HCT116 (cell line): ENCODE data around the gene CCR6. TPM values are rescaled to one million over a fixed set of nuclear protein-coding genes. Genes with fewer than 3 reads are reported as not detected.

Source experiments
- ATAC-seq: fragments of 200-7000 bp; cut with Tn5 transposase; 2 replicates; pipeline ENCODE4 v1.9.1; 2020; ENCODE audit warnings: mild to moderate bottlenecking, moderate library complexity
- BruUV-seq: library from RNA; stranded (reverse); fragments of 400-500 nt; replicated peaks from 2 replicates; lab custom pipeline; 2021; lab: Mats Ljungman, UMichigan
- CTCF ChIA-PET: fragments of 300-600 bp; sonication (Branson Sonifier 250); formaldehyde crosslinking; loops from one replicate; lab custom pipeline; 2021; ENCODE audit warnings: antibody characterized with exemption; lab: Charles Lee
- POLR2A ChIA-PET: fragments of 300-600, 350-600 bp; sonication (Branson Sonifier 250); formaldehyde crosslinking; loops from one replicate; lab custom pipeline; 2021; ENCODE audit warnings: antibody characterized with exemption; lab: Charles Lee
- RAD21 ChIA-PET, 2 experiments: fragments of 300-600 bp; sonication (Branson Sonifier 250); formaldehyde crosslinking; loops; one replicate each; lab custom pipeline; 2023; ENCODE audit warnings: low total read pairs in 2 of 2; ENCODE audit not compliant: uncharacterized antibody in 2 of 2, unreplicated experiment in 2 of 2, low non-redundant PET in 1 of 2; lab: Charles Lee
- DNase-seq: peaks from one replicate; pipeline ENCODE4 v3.0.0-alpha.2; 2010; ENCODE audit warnings: low read depth, low spot score
- H2AFZ ChIP-seq: fragments of 200-600 bp; shearing (Covaris generic), sonication (generic); 2 replicates; pipeline ENCODE4 v1.6.1; 2017; ENCODE audit warnings: low read depth, mixed run types, mixed read lengths, antibody characterized with exemption, low read length; ENCODE audit not compliant: poor library complexity, severe bottlenecking
- H3K27ac ChIP-seq: 2 replicates; pipeline ENCODE4 v1.5.1; 2012; ENCODE audit warnings: low read depth, low read length
- H3K27me3 ChIP-seq: fragments of 200-600 bp; sonication (generic); 2 replicates; pipeline ENCODE4 v1.6.1; 2016; ENCODE audit warnings: mixed run types, low read length, mixed read lengths; ENCODE audit not compliant: insufficient read depth
- H3K36me3 ChIP-seq, 2 experiments: fragments of 200-500 bp in 1 of 2; fragments of 200-600 bp in 1 of 2; sonication (Bioruptor generic) in 1 of 2; sonication (generic) in 1 of 2; 2 replicates each; pipeline versions ENCODE4 v1.5.1 to v1.6.1; 2014 to 2016; ENCODE audit warnings: low read length in 2 of 2, inconsistent platforms in 1 of 2, mixed read lengths in 1 of 2, mixed run types in 1 of 2; ENCODE audit not compliant: insufficient read depth in 2 of 2, control insufficient read depth in 1 of 2
- H3K4me1 ChIP-seq, 2 experiments: fragments of 200-600 bp in 1 of 2; sonication (generic) in 1 of 2; 2 replicates each; pipeline versions ENCODE4 v1.5.1 to v1.6.1; 2012 to 2017; ENCODE audit warnings: low read length in 2 of 2, inconsistent platforms in 1 of 2, mild to moderate bottlenecking in 1 of 2, mixed read lengths in 1 of 2, mixed run types in 1 of 2, moderate library complexity in 1 of 2; ENCODE audit not compliant: insufficient read depth in 2 of 2, control insufficient read depth in 1 of 2
- H3K4me2 ChIP-seq: fragments of 200-600 bp; sonication (generic); 2 replicates; pipeline ENCODE4 v1.6.1; 2017; ENCODE audit warnings: mixed run types, low read length, mixed read lengths
- H3K4me3 ChIP-seq, 2 experiments: fragments of 200-600 bp in 1 of 2; sonication (generic) in 1 of 2; replicated peaks in 1 of 2; 2 replicates each; pipeline ENCODE4 v1.5.1; 2011 to 2016; ENCODE audit warnings: low read length in 2 of 2, control low read depth in 1 of 2, low read depth in 1 of 2, mild to moderate bottlenecking in 1 of 2, mixed read lengths in 1 of 2, mixed run types in 1 of 2
- H3K79me2 ChIP-seq: fragments of 200-600 bp; sonication (generic); 2 replicates; pipeline ENCODE4 v1.6.1; 2017; ENCODE audit warnings: mild to moderate bottlenecking, mixed run types, low read length, moderate library complexity, mixed read lengths; ENCODE audit not compliant: insufficient read depth
- H3K9ac ChIP-seq: fragments of 200-600 bp; sonication (generic); 2 replicates; pipeline ENCODE4 v1.6.1; 2016; ENCODE audit warnings: low read length, mixed read lengths
- H3K9me2 ChIP-seq: fragments of 200-600 bp; sonication (generic), shearing (Covaris generic); 2 replicates; pipeline ENCODE4 v1.6.1; 2017; ENCODE audit warnings: mixed run types, mild to moderate bottlenecking, moderate library complexity; ENCODE audit not compliant: insufficient read depth
- H3K9me3 ChIP-seq, 2 experiments: fragments of 200-500 bp in 1 of 2; fragments of 200-600 bp in 1 of 2; sonication (Bioruptor generic) in 1 of 2; sonication (generic) in 1 of 2; 2 replicates each; pipeline ENCODE4 v1.6.1; 2014 to 2017; ENCODE audit warnings: low read length in 2 of 2, mixed read lengths in 2 of 2, inconsistent platforms in 1 of 2, low read depth in 1 of 2, mild to moderate bottlenecking in 1 of 2, mixed run types in 1 of 2, moderate library complexity in 1 of 2; ENCODE audit not compliant: control insufficient read depth in 1 of 2, insufficient read depth in 1 of 2
- H4K20me1 ChIP-seq: fragments of 200-600 bp; sonication (generic), shearing (Covaris generic); 2 replicates; pipeline ENCODE4 v1.6.1; 2017; ENCODE audit warnings: mixed run types, mild to moderate bottlenecking, moderate library complexity; ENCODE audit not compliant: insufficient read depth
- ATF3 ChIP-seq: IDR thresholded peaks from 2 replicates; pipeline ENCODE4 v1.6.1; 2012
- CBX3 ChIP-seq: IDR thresholded peaks from 2 replicates; pipeline ENCODE4 v1.6.1; 2012; ENCODE audit warnings: low read depth
- CEBPB ChIP-seq: IDR thresholded peaks from 2 replicates; pipeline ENCODE4 v1.6.1; 2012; ENCODE audit warnings: low read depth
- ELF1 ChIP-seq: IDR thresholded peaks from 2 replicates; pipeline ENCODE4 v1.6.1; 2012; ENCODE audit warnings: low read depth, borderline replicate concordance
- EZH2 ChIP-seq: fragments of 200-600 bp; sonication (generic); IDR thresholded peaks from 2 replicates; pipeline ENCODE4 v1.6.1; 2017; ENCODE audit warnings: antibody characterized with exemption, mixed run types
- EZH2phosphoT487 ChIP-seq: fragments of 200-600 bp; IDR thresholded peaks from 2 replicates; pipeline ENCODE4 v1.6.1; 2018; ENCODE audit warnings: antibody characterized with exemption, borderline replicate concordance
- POLR2A ChIP-seq: IDR thresholded peaks from 2 replicates; pipeline ENCODE4 v1.7.0; 2011; ENCODE audit warnings: borderline replicate concordance; ENCODE audit not compliant: insufficient read depth, insufficient read length; ENCODE audit errors: extremely low read depth
- POLR2AphosphoS5 ChIP-seq: IDR thresholded peaks from 2 replicates; pipeline ENCODE4 v1.6.1; 2011; ENCODE audit warnings: mild to moderate bottlenecking, low read depth, low read length, moderate library complexity
- RAD21 ChIP-seq: IDR thresholded peaks from 2 replicates; pipeline ENCODE4 v1.6.1; 2012; ENCODE audit warnings: low read depth, mild to moderate bottlenecking
- SIN3A ChIP-seq: IDR thresholded peaks from 2 replicates; pipeline ENCODE4 v1.6.1; 2012; ENCODE audit warnings: low read depth
- SRF ChIP-seq: IDR thresholded peaks from 2 replicates; pipeline ENCODE4 v1.6.1; 2012; ENCODE audit warnings: low read depth
- TCF7L2 ChIP-seq: IDR thresholded peaks from 2 replicates; pipeline ENCODE4 v1.7.0; 2011; ENCODE audit warnings: borderline replicate concordance, inconsistent platforms; ENCODE audit not compliant: insufficient read depth, insufficient read length; ENCODE audit errors: extremely low read depth
- YY1 ChIP-seq: IDR thresholded peaks from 2 replicates; pipeline ENCODE4 v1.6.1; 2011; ENCODE audit warnings: low read length, low read depth, moderate library complexity, mild to moderate bottlenecking; ENCODE audit not compliant: insufficient replicate concordance; ENCODE audit errors: extremely low read depth
- ZBTB33 ChIP-seq: IDR thresholded peaks from 2 replicates; pipeline ENCODE4 v1.6.1; 2011; ENCODE audit warnings: mild to moderate bottlenecking, low read length, moderate library complexity; ENCODE audit not compliant: insufficient replicate concordance; ENCODE audit errors: extremely low read depth
- ZFX ChIP-seq: fragments of 450-650 bp; IDR thresholded peaks from 2 replicates; pipeline ENCODE4 v1.6.1; 2017
- ZNF274 ChIP-seq: fragments of 200-500 bp; sonication (Bioruptor generic); IDR thresholded peaks from 2 replicates; pipeline ENCODE4 v1.6.1; 2014; ENCODE audit warnings: mild to moderate bottlenecking, low read depth, low read length, inconsistent platforms
- intact Hi-C: fragments of 100-400 bp; cut with micrococcal nuclease; formaldehyde crosslinking; loops from 2 replicates; pipeline ENCODE4 v1.10.0; 2022
- total RNA-seq: library from RNA; stranded (reverse); gene quantifications from one replicate; pipeline ENCODE4 v1.2.1, GENCODE V29; 2021; ENCODE audit not compliant: unreplicated experiment

Gene CCR6
- total RNA-seq, 1 experiment from 2014 or later, result not detected

DNA sequence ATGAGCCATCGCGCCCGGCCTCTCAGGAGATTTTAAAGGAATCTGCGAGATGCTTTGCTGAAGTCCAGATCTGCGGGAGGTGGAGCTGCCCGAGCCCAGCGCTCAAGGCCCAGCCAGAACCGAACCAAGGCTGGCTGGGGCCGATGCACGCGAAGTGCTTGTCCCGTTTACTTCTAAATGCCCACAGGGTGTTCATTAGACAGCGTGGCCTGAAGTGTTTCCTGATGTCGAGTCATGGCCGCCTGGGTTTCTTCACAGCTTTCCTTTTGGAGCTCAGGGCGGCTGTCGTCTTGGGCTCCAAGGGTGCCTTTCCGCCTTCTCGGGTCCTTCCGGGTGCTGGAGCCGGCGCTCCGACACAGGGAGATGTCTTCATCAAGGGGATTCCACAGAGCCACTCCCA lies 25.1 kb upstream of the CCR6 start:
- ChIA-PET CTCF (no interaction called here), POLR2A (no interaction called here), RAD21 (no interaction called here)
- Histone ChIP-seq H3K4me3 (no peak overlapping the region), H4K20me1 (no peaks in the 10 kb centered on the region), H3K9ac (no peak overlapping the region), H2AFZ (no peak overlapping the region), H3K9me3 (no peaks in the 10 kb centered on the region), H3K4me1 (no peaks in the 10 kb centered on the region), H3K27ac (no peak overlapping the region), H3K4me2 (no peak overlapping the region), H3K9me2 (no peaks in the 10 kb centered on the region), H3K36me3 (no peaks in the 10 kb centered on the region), H3K27me3 (no peaks in the 10 kb centered on the region), H3K79me2 (no peaks in the 10 kb centered on the region)
- intact Hi-C loops, result no loop called here
- no peak for DNase-seq
- no peak for ATAC-seq
- TF ChIP-seq EZH2 (no peak), TCF7L2 (no peak), YY1 (no peak), CBX3 (no peak), ELF1 (no peak), ZBTB33 (no peak), ZFX (no peak), POLR2AphosphoS5 (no peak), SRF (no peak), POLR2A (no peak), EZH2phosphoT487 (no peak), SIN3A (no peak), RAD21 (no peak), CEBPB (no peak), ATF3 (no peak), ZNF274 (no peak)
- BruUV-seq, result no TSS peak
